ENCODE measurements around the gene WFS1.
A peak's percentile ranks its signal among the peaks of the same experiment; 100 is the strongest.

The WFS1 gene

DNA sequence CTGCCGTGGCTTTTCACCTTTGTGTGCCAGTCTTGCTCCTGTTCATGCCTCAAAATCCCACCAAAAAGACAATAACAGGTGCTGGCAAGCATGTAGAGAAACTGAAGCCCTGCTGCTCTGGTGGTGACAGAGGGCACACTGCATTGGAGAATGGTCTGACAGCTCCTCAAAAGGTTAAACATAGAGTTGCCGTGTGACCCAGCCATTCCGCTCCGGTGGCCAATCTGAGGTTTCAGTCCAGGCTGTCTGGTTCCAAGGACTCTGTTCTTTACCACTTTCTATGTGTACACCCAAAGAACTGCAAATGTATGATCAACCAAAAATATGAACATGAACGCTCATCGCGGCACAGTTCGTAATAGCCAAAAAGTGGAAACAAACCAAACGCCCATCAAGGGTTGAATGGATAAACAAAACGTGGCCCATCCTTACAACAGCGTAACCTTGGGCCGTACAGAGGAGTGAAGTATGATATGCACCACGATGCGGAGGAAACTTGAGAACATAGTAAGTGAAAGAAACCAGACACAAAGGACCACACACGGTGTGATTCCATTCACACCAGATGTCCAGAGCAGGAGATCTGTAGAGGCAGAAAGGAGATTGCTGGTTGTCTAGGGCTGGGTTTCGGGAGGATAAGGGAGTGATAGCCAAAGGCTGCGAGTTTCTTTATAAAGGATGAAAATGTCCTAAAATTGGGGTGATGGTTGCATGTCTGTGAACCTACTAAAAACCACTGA lies 33.6 kb upstream of the WFS1 start:
- Histone ChIP-seq H3K4me3 (ENCODE audit: low read depth in 1 of 2, low read length in 2 of 2) (no peak overlapping the region), H3K36me3 (ENCODE audit: control insufficient read depth in 1 of 2, insufficient read depth in 2 of 2, low read length in 2 of 2) (no peaks in the 10 kb centered on the region), H3K9me3 (ENCODE audit: control insufficient read depth in 1 of 2, low read length in 2 of 2) (no peaks in the 10 kb centered on the region), H3K4me1 (ENCODE audit: control insufficient read depth in 1 of 2, insufficient read depth in 2 of 2, low read length in 2 of 2) (no peaks in the 10 kb centered on the region), H3K9ac (ENCODE audit: low read depth in 1 of 2, low read length in 2 of 2) (no peak overlapping the region), H3K27me3 (ENCODE audit: control insufficient read depth in 1 of 2, insufficient read depth in 2 of 2, low read length in 2 of 2) (no peaks in the 10 kb centered on the region), H3K27ac (ENCODE audit: low read depth, low read length) (no peak overlapping the region)

- Histone ChIP-seq H3K36me3 (ENCODE audit: control insufficient read depth in 1 of 2, insufficient read depth in 2 of 2, low read length in 2 of 2) (no peaks in the 10 kb centered on the region), H3K27ac (ENCODE audit: low read depth, low read length) (no peak overlapping the region), H3K27me3 (ENCODE audit: control insufficient read depth in 1 of 2, insufficient read depth in 2 of 2, low read length in 2 of 2) (no peaks in the 10 kb centered on the region), H3K4me3 (ENCODE audit: low read depth in 1 of 2, low read length in 2 of 2) (no peak overlapping the region), H3K4me1 (ENCODE audit: control insufficient read depth in 1 of 2, insufficient read depth in 2 of 2, low read length in 2 of 2) (no peaks in the 10 kb centered on the region), H3K9ac (ENCODE audit: low read depth in 1 of 2, low read length in 2 of 2) (no peak overlapping the region), H3K9me3 (ENCODE audit: control insufficient read depth in 1 of 2, low read length in 2 of 2) (no peaks in the 10 kb centered on the region)
These were observed 32.7 kb upstream of the WFS1 start for GRCh38 chr4:6236816-6237390.

- H3K4me1 ChIP-seq (ENCODE audit: control insufficient read depth in 1 of 2, insufficient read depth in 2 of 2, low read length in 2 of 2): no peaks in the 10 kb centered on the region
- H3K27ac ChIP-seq (ENCODE audit: low read depth, low read length): no peak overlapping the region
- no peak overlapping the region for H3K9ac ChIP-seq (ENCODE audit: low read depth in 1 of 2, low read length in 2 of 2)
- H3K36me3 ChIP-seq (ENCODE audit: control insufficient read depth in 1 of 2, insufficient read depth in 2 of 2, low read length in 2 of 2): no peaks in the 10 kb centered on the region
- H3K4me3 ChIP-seq (ENCODE audit: low read depth in 1 of 2, low read length in 2 of 2): no peak overlapping the region
- H3K27me3 ChIP-seq (ENCODE audit: control insufficient read depth in 1 of 2, insufficient read depth in 2 of 2, low read length in 2 of 2): peaks cover 0 to 4% of the 10 kb centered on the region in 2 donors
- no peaks in the 10 kb centered on the region for H3K9me3 ChIP-seq (ENCODE audit: control insufficient read depth in 1 of 2, low read length in 2 of 2)
These were observed 30.2 kb upstream of the WFS1 start for GRCh38 chr4:6239486-6239885.

DNA sequence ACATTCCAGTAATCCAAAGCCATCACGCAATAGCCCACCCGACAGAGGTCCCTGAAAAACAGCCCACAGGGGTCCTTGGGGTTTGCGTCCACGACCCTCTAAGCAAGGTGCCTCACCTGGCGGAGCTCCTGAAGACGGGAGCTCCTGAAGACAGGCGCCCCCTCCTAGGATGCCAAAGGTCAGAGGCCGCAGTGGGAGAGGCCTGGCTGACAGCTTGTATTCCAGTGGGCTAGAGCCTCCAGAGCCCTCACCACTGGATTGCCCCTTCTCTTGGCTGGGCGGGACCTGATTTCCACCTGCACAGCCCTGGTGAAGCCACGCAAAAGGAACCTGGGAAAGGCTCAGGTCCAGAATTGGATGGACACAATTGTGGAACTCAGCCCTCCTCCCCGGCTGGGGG lies 29.7 kb upstream of the WFS1 start:
- Histone ChIP-seq H3K4me3 (ENCODE audit: low read depth in 1 of 2, low read length in 2 of 2) (no peak overlapping the region), H3K36me3 (ENCODE audit: control insufficient read depth in 1 of 2, insufficient read depth in 2 of 2, low read length in 2 of 2) (no peaks in the 10 kb centered on the region), H3K27ac (ENCODE audit: low read depth, low read length) (no peak overlapping the region), H3K27me3 (ENCODE audit: control insufficient read depth in 1 of 2, insufficient read depth in 2 of 2, low read length in 2 of 2) (peaks cover 1 to 4% of the 10 kb centered on the region in 2 donors), H3K9me3 (ENCODE audit: control insufficient read depth in 1 of 2, low read length in 2 of 2) (no peaks in the 10 kb centered on the region), H3K9ac (ENCODE audit: low read depth in 1 of 2, low read length in 2 of 2) (no peak overlapping the region), H3K4me1 (ENCODE audit: control insufficient read depth in 1 of 2, insufficient read depth in 2 of 2, low read length in 2 of 2) (no peaks in the 10 kb centered on the region)

DNA sequence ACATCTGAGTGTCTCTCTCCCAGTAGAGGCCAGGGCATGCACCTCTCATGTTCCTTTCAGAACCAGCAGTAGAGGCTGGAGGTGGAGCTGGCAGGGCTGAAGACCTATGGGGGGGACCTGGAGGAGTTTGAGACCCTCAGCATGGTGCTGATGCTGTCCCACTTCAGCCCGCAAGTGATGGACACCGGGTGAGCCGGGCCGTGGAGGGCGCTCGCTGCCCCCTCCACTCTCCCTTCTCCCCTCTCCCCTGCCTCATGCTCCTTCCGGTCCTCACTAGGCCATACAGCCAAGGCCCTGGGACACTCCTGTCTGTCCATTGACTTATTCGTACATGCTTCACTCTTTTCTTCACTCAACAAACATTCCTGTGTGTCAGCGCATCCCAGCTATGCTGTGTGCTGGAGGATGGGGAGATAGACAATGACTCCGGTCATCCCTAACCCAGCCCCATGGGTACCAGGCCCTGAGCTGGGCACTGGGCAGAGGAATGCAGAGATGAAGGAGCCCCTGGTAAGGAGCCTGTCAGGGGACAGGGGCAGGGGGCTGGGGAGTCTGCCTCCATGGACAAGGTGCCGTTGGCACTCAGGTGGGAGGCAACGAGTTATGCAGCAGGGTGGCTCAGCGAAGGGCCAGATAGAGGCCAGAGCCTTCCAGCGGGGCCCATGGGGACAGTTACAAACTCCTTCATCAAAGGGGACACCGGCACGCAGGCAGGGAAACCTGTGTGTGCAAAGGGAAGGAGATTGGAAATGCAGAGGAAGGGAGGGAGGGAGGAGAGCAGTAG lies 28.4 kb upstream of the WFS1 start:
- Histone ChIP-seq H3K4me3 (ENCODE audit: low read depth in 1 of 2, low read length in 2 of 2) (no peak overlapping the region), H3K36me3 (ENCODE audit: control insufficient read depth in 1 of 2, insufficient read depth in 2 of 2, low read length in 2 of 2) (no peaks in the 10 kb centered on the region), H3K9me3 (ENCODE audit: control insufficient read depth in 1 of 2, low read length in 2 of 2) (no peaks in the 10 kb centered on the region), H3K4me1 (ENCODE audit: control insufficient read depth in 1 of 2, insufficient read depth in 2 of 2, low read length in 2 of 2) (no peaks in the 10 kb centered on the region), H3K27me3 (ENCODE audit: control insufficient read depth in 1 of 2, insufficient read depth in 2 of 2, low read length in 2 of 2) (peaks cover 7 to 8% of the 10 kb centered on the region in 2 donors), H3K27ac (ENCODE audit: low read depth, low read length) (no peak overlapping the region), H3K9ac (ENCODE audit: low read depth in 1 of 2, low read length in 2 of 2) (no peak overlapping the region)

GRCh38 chr4:6242271-6243029 lies 27.2 kb upstream of the WFS1 start:
- Histone ChIP-seq H3K4me3 (ENCODE audit: low read depth in 1 of 2, low read length in 2 of 2) (no peak overlapping the region), H3K9ac (ENCODE audit: low read depth in 1 of 2, low read length in 2 of 2) (no peak overlapping the region), H3K36me3 (ENCODE audit: control insufficient read depth in 1 of 2, insufficient read depth in 2 of 2, low read length in 2 of 2) (no peaks in the 10 kb centered on the region), H3K27me3 (ENCODE audit: control insufficient read depth in 1 of 2, insufficient read depth in 2 of 2, low read length in 2 of 2) (peaks cover 7 to 8% of the 10 kb centered on the region in 2 donors), H3K9me3 (ENCODE audit: control insufficient read depth in 1 of 2, low read length in 2 of 2) (no peaks in the 10 kb centered on the region), H3K27ac (ENCODE audit: low read depth, low read length) (no peak overlapping the region), H3K4me1 (ENCODE audit: control insufficient read depth in 1 of 2, insufficient read depth in 2 of 2, low read length in 2 of 2) (no peaks in the 10 kb centered on the region)

GRCh38 chr4:6245246-6246169 lies 24.1 kb upstream of the WFS1 start:
- Histone ChIP-seq H3K4me1 (ENCODE audit: control insufficient read depth in 1 of 2, insufficient read depth in 2 of 2, low read length in 2 of 2) (no peaks in the 10 kb centered on the region), H3K9me3 (ENCODE audit: control insufficient read depth in 1 of 2, low read length in 2 of 2) (no peaks in the 10 kb centered on the region), H3K27ac (ENCODE audit: low read depth, low read length) (no peak overlapping the region), H3K9ac (ENCODE audit: low read depth in 1 of 2, low read length in 2 of 2) (no peak overlapping the region), H3K4me3 (ENCODE audit: low read depth in 1 of 2, low read length in 2 of 2) (peak overlapping the region; percentile 22 to 36), H3K27me3 (ENCODE audit: control insufficient read depth in 1 of 2, insufficient read depth in 2 of 2, low read length in 2 of 2) (peaks cover 15 to 17% of the 10 kb centered on the region in 2 donors), H3K36me3 (ENCODE audit: control insufficient read depth in 1 of 2, insufficient read depth in 2 of 2, low read length in 2 of 2) (no peaks in the 10 kb centered on the region)

DNA sequence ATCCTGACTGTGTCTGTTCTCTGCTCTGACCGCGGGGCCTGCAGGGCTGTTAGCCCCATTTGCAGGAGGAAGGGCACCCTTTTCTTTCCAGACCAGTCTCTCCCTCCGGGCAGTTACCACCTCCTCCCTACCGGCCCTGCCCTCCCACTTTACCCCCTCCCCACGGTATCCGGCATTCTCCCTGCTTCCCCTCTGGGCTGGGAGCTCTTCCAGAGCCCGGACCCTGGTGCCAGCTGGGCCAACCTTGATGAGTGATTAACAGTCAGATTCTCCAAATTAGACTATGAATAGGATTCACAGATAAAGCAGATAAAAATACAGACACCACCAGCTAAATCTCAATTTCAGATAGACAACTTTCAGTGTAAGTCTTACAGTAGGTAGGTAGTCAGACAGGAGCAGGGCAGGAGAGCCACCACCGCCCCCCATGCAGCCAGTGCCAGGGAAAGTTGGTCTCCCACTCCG lies 23.4 kb upstream of the WFS1 start:
- H3K4me1 ChIP-seq (ENCODE audit: control insufficient read depth in 1 of 2, insufficient read depth in 2 of 2, low read length in 2 of 2): no peaks in the 10 kb centered on the region
- no peaks in the 10 kb centered on the region for H3K36me3 ChIP-seq (ENCODE audit: control insufficient read depth in 1 of 2, insufficient read depth in 2 of 2, low read length in 2 of 2)
- H3K9ac ChIP-seq (ENCODE audit: low read depth in 1 of 2, low read length in 2 of 2): no peak overlapping the region
- peaks cover 15 to 17% of the 10 kb centered on the region in 2 donors for H3K27me3 ChIP-seq (ENCODE audit: control insufficient read depth in 1 of 2, insufficient read depth in 2 of 2, low read length in 2 of 2)
- H3K9me3 ChIP-seq (ENCODE audit: control insufficient read depth in 1 of 2, low read length in 2 of 2): no peaks in the 10 kb centered on the region
- no peak overlapping the region for H3K27ac ChIP-seq (ENCODE audit: low read depth, low read length)
- H3K4me3 ChIP-seq (ENCODE audit: low read depth in 1 of 2, low read length in 2 of 2): no peak overlapping the region

DNA sequence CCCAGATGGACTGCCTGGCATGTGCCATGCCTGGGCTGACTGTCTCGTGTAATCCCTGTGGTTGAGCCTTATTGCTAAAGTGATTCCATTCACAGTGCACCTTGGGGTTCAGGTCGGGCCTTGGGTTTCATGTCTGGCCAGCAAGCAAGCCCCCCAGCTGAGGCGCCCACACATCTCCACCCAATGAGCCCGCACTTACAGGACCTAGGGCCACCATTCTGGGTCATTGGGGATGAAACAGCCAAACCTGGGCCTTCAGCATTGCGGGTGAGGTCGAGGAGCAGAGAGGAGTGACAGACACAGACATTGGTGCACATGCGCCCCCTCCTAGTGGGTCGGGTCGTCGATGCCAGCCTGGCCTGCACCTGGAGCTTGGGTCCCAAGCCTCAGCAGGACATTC lies 21.3 kb upstream of the WFS1 start:
- Histone ChIP-seq H3K4me3 (ENCODE audit: low read depth in 1 of 2, low read length in 2 of 2) (no peak overlapping the region), H3K9me3 (ENCODE audit: control insufficient read depth in 1 of 2, low read length in 2 of 2) (no peaks in the 10 kb centered on the region), H3K9ac (ENCODE audit: low read depth in 1 of 2, low read length in 2 of 2) (no peak overlapping the region), H3K27me3 (ENCODE audit: control insufficient read depth in 1 of 2, insufficient read depth in 2 of 2, low read length in 2 of 2) (peaks cover 15 to 17% of the 10 kb centered on the region in 2 donors), H3K27ac (ENCODE audit: low read depth, low read length) (no peak overlapping the region), H3K4me1 (ENCODE audit: control insufficient read depth in 1 of 2, insufficient read depth in 2 of 2, low read length in 2 of 2) (no peaks in the 10 kb centered on the region), H3K36me3 (ENCODE audit: control insufficient read depth in 1 of 2, insufficient read depth in 2 of 2, low read length in 2 of 2) (no peaks in the 10 kb centered on the region)

Measured in duodenal mucosa (tissue), 2 donors.